ENCODE measurements around the gene PDXK.

DNA sequence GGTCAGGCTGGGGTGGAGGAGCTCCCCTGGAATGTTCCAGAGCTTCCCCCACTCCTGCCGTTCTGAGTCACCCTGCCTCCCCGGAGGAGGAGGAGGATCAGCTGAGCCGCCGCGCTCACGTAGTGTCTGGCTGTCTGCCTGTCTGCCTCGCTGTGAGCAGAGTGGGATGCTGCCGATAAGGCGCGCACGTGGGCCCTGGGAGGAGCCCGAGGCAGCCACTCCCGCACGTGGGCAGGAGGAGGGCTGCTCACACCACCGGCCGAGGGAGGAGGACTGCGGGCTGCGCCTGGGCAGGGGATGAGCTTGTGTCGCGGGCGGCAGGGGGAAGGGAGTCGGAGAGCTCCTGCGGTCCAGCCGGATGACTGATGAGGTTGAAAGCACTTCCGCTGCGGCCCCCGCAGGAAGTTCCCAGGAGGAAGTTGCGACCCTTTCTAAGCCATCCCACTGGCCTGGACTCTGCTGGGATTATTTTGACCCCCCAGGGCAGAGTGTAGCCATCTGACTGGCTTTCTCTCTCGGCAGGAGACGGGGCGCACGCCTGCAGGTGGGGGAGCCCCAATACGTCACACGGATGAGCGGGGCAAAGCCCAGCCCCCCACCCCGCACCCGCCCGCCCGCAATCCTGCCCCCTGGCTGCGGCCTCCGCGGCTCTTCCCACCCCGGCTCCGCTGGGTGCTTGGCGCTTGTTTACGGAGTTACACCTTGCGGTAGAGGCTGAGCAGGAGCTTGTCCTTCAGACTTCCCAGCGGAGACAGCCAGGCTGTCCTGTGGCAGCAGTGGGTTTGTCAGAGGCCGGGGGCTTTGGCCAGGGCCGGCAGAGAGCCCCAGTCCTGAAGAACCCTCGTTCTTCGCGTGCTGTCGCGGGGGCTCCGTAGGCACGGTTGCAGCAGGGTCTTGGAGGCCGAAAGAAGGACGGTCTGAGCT lies 9.8 kb downstream of the PDXK start:
- peak; percentile 56 for TF ChIP-seq CTCF (IDR thresholded peaks at IDR 0.05)
- no peak for TF ChIP-seq EZH2phosphoT487 (IDR thresholded peaks at IDR 0.05)
